Keratinocyte (primary cell): Measurements from ENCODE around the gene LRBA. TPM values are rescaled to one million over a fixed set of nuclear protein-coding genes. Genes with fewer than 3 reads are reported as not detected.
"Not testable (repeated sequence)": the region's sequence is repeated elsewhere in the genome, so short reads cannot be mapped to it uniquely, and the experiment has no call there.

ENCODE experiments used
- DNase-seq: peaks from one replicate; pipeline ENCODE4 v3.0.0-alpha.2; 2011; ENCODE audit warnings: low read depth, missing footprints, low spot score
- FAIRE-seq: peaks from 2 replicates; lab custom pipeline; 2011; peaks lifted over from hg19 to GRCh38; lab: Jason Lieb, UNC
- H2AFZ ChIP-seq: 2 replicates; pipeline ENCODE4 v1.6.0; 2012; ENCODE audit warnings: low read length, control low read depth, inconsistent platforms; ENCODE audit not compliant: control insufficient read depth
- H3K27ac ChIP-seq: 2 replicates; pipeline ENCODE4 v1.5.1; 2011; ENCODE audit warnings: low read length; ENCODE audit not compliant: control insufficient read depth, insufficient read depth
- H3K27me3 ChIP-seq: 3 replicates; pipeline ENCODE4 v1.6.0; 2011; ENCODE audit warnings: low read length; ENCODE audit not compliant: control insufficient read depth, insufficient read depth; ENCODE audit errors: extremely low read depth
- H3K36me3 ChIP-seq, 2 experiments: 2 replicates in 1 of 2; 3 replicates in 1 of 2; pipeline ENCODE4 v1.5.1; 2011; ENCODE audit warnings: low read length in 2 of 2, mild to moderate bottlenecking in 1 of 2; ENCODE audit not compliant: control insufficient read depth in 2 of 2, insufficient read depth in 2 of 2; ENCODE audit errors: extremely low read depth in 1 of 2
- H3K4me1 ChIP-seq: 3 replicates; pipeline ENCODE4 v1.5.1; 2011; ENCODE audit warnings: low read length; ENCODE audit not compliant: control insufficient read depth, insufficient read depth; ENCODE audit errors: extremely low read depth
- H3K4me2 ChIP-seq: 3 replicates; pipeline ENCODE4 v1.6.0; 2011; ENCODE audit warnings: low read depth, low read length; ENCODE audit not compliant: control insufficient read depth, insufficient read depth; ENCODE audit errors: extremely low read depth
- H3K4me3 ChIP-seq, 3 experiments: fragments of 200-600 bp in 1 of 3; sonication (generic) in 1 of 3; 2 replicates in 2 of 3; 3 replicates in 1 of 3; pipeline ENCODE4 v1.5.1; 2011 to 2016; ENCODE audit warnings: low read length in 3 of 3, mild to moderate bottlenecking in 3 of 3, control low read depth in 2 of 3, inconsistent platforms in 1 of 3, low read depth in 1 of 3, mixed read lengths in 1 of 3, mixed run types in 1 of 3, moderate library complexity in 1 of 3; ENCODE audit not compliant: control insufficient read depth in 2 of 3, insufficient read depth in 2 of 3; ENCODE audit errors: extremely low read depth in 1 of 3
- H3K79me2 ChIP-seq: 2 replicates; pipeline ENCODE4 v1.6.0; 2012; ENCODE audit warnings: low read length; ENCODE audit not compliant: control insufficient read depth, insufficient read depth
- H3K9ac ChIP-seq: 3 replicates; pipeline ENCODE4 v1.6.0; 2011; ENCODE audit warnings: low read length; ENCODE audit not compliant: control insufficient read depth, insufficient read depth; ENCODE audit errors: extremely low read depth
- H3K9me1 ChIP-seq: 3 replicates; pipeline ENCODE4 v1.6.0; 2011; ENCODE audit warnings: low read length; ENCODE audit not compliant: control insufficient read depth, insufficient read depth; ENCODE audit errors: extremely low read depth
- H3K9me3 ChIP-seq: 2 replicates; pipeline ENCODE4 v1.5.1; 2012; ENCODE audit warnings: low read depth, low read length; ENCODE audit not compliant: control insufficient read depth
- H4K20me1 ChIP-seq: 3 replicates; pipeline ENCODE4 v1.6.0; 2011; ENCODE audit warnings: low read length; ENCODE audit not compliant: control insufficient read depth, insufficient read depth; ENCODE audit errors: extremely low read depth
- CTCF ChIP-seq, 3 experiments: IDR thresholded peaks in 1 of 3; conservative IDR thresholded peaks in 1 of 3; optimal IDR thresholded peaks in 1 of 3; 2 replicates in 2 of 3; 3 replicates in 1 of 3; pipeline versions ENCODE3 to v1.5.1; 2011; ENCODE audit warnings: low read length in 3 of 3, mild to moderate bottlenecking in 3 of 3, moderate library complexity in 2 of 3, control low read depth in 1 of 3, inconsistent platforms in 1 of 3; ENCODE audit not compliant: insufficient read depth in 2 of 3; ENCODE audit errors: extremely low read depth in 1 of 3
- EZH2 ChIP-seq: IDR thresholded peaks from one replicate; pipeline ENCODE4 v1.6.1; 2012; ENCODE audit warnings: inconsistent platforms, mild to moderate bottlenecking, low read length, moderate library complexity
- dilution Hi-C: fragments of 300-500 bp; cut with MboI; formaldehyde crosslinking; loops from one replicate; pipeline ENCODE4 v1.7.0; 2020; ENCODE audit warnings: low sequenced_read_pairs; ENCODE audit not compliant: extremely low pct_ligation_motif_present
- polyA plus RNA-seq, 5 experiments: library from polyadenylated mRNA; depleted of rRNA in 3 of 5; stranded (reverse) in 3 of 5; stranded (forward) in 1 of 5; unstranded in 1 of 5; fragments of >200 nt; gene quantifications; 1 replicate in 1 of 5; 2 replicates in 3 of 5; 3 replicates in 1 of 5; pipeline versions ENCODE4 v1.2.1 to v1.2.3, GENCODE V29; 2011 to 2012; ENCODE audit warnings: missing spikeins in 2 of 5, low read depth in 1 of 5, low replicate concordance in 1 of 5

The LRBA gene
- polyA plus RNA-seq, 1 donor (not counting 4 experiments of a cell fraction or from before 2014, with no cell fraction given) = 35.6 TPM

- Histone ChIP-seq H3K9me3 (no peaks in the 10 kb centered on the region), H3K9me1 (no peaks in the 10 kb centered on the region), H4K20me1 (no peaks in the 10 kb centered on the region), H3K4me2 (no peak overlapping the region), H3K4me1 (no peaks in the 10 kb centered on the region), H3K36me3 (no peaks in the 10 kb centered on the region), H3K27me3 (no peaks in the 10 kb centered on the region), H3K79me2 (peaks cover 13% of the 10 kb centered on the region), H3K9ac (no peak overlapping the region), H3K27ac (no peak overlapping the region), H2AFZ (no peak overlapping the region), H3K4me3 (no peak overlapping the region)
- dilution Hi-C loops = no loop called here
- DNase-seq (no peak), FAIRE-seq (no peak)
- no peak for TF ChIP-seq CTCF (optimal IDR thresholded peaks at IDR 0.05 in 1 of 3, IDR thresholded peaks at IDR 0.05 in 1 of 3, conservative IDR thresholded peaks at IDR 0.05 in 1 of 3; ENCODE audit: extremely low read depth in 1 of 3, insufficient read depth in 2 of 3, low read length in 3 of 3)
- no peak for TF ChIP-seq EZH2
Observed at GRCh38 chr4:150931005-150931404, 84.1 kb downstream of the LRBA start.

DNA sequence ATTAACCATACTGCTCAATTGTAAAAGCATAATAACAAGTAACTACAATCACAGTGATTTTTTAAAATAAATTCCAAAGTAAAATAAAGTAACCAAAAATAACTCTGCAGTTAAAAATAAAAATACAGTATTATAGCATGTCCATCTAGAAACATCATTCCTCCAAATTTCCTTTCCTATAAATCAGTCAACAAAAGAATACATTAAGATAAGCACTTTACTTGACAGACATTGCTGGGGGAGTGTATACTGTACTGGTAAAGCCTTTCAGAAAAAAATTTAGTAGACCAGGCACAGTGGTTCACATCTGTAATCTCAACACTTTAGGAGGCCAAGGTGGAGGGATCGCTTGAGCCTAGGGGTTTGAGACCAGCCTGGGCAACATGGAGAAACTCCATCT lies 91.1 kb downstream of the LRBA start:
- peaks cover 0 to 5% of the 10 kb centered on the region in 2 experiments for H3K36me3 ChIP-seq
- TF ChIP-seq EZH2 (no peak), CTCF (optimal IDR thresholded peaks at IDR 0.05 in 1 of 3, IDR thresholded peaks at IDR 0.05 in 1 of 3, conservative IDR thresholded peaks at IDR 0.05 in 1 of 3; ENCODE audit: extremely low read depth in 1 of 3, insufficient read depth in 2 of 3, low read length in 3 of 3) (no peak)
- no peak overlapping the region for H2AFZ ChIP-seq
- H3K79me2 ChIP-seq = no peaks in the 10 kb centered on the region
- H3K9ac ChIP-seq = no peak overlapping the region
- no peak for FAIRE-seq
- H3K4me1 ChIP-seq = no peaks in the 10 kb centered on the region
- no peaks in the 10 kb centered on the region for H4K20me1 ChIP-seq
- dilution Hi-C loops = no loop called here
- H3K9me3 ChIP-seq = no peaks in the 10 kb centered on the region
- no peaks in the 10 kb centered on the region for H3K9me1 ChIP-seq
- DNase-seq = no peak
- no peak overlapping the region for H3K27ac ChIP-seq
- H3K27me3 ChIP-seq = no peaks in the 10 kb centered on the region
- H3K4me2 ChIP-seq = no peak overlapping the region
- H3K4me3 ChIP-seq = no peak overlapping the region

GRCh38 chr4:150921486-150921885 lies 93.6 kb downstream of the LRBA start:
- H3K27me3 ChIP-seq, H3K9ac ChIP-seq, H3K4me1 ChIP-seq, H3K9me3 ChIP-seq, FAIRE-seq, H3K79me2 ChIP-seq, H4K20me1 ChIP-seq, dilution Hi-C loops, H3K27ac ChIP-seq, H2AFZ ChIP-seq, H3K36me3 ChIP-seq, H3K4me3 ChIP-seq, DNase-seq, H3K4me2 ChIP-seq, H3K9me1 ChIP-seq: not testable (repeated sequence)

- H3K4me3 ChIP-seq, H3K36me3 ChIP-seq: not testable (repeated sequence)
Observed at GRCh38 chr4:150918562-150918961, 96.5 kb downstream of the LRBA start.

More at GRCh38 chr4:150918562-150918961, 96.5 kb downstream of the LRBA start:
- H3K27me3 ChIP-seq, H3K9ac ChIP-seq, H3K79me2 ChIP-seq, H3K4me1 ChIP-seq, DNase-seq, H4K20me1 ChIP-seq, dilution Hi-C loops, H2AFZ ChIP-seq, H3K9me3 ChIP-seq, H3K9me1 ChIP-seq, H3K4me2 ChIP-seq, H3K27ac ChIP-seq, FAIRE-seq: not testable (repeated sequence)
